GM18507 (cell line): ENCODE measurements around the gene RHOBTB3.

Experiments used
- DNase-seq: peaks from one replicate; pipeline ENCODE4 v3.0.0; 2011; ENCODE audit warnings: low read depth; ENCODE audit not compliant: insufficient read length; ENCODE audit errors: extremely low spot score
- FAIRE-seq: peaks from 2 replicates; lab custom pipeline; 2011; peaks lifted over from hg19 to GRCh38; lab: Jason Lieb, UNC

RHOBTB3 gene

DNA sequence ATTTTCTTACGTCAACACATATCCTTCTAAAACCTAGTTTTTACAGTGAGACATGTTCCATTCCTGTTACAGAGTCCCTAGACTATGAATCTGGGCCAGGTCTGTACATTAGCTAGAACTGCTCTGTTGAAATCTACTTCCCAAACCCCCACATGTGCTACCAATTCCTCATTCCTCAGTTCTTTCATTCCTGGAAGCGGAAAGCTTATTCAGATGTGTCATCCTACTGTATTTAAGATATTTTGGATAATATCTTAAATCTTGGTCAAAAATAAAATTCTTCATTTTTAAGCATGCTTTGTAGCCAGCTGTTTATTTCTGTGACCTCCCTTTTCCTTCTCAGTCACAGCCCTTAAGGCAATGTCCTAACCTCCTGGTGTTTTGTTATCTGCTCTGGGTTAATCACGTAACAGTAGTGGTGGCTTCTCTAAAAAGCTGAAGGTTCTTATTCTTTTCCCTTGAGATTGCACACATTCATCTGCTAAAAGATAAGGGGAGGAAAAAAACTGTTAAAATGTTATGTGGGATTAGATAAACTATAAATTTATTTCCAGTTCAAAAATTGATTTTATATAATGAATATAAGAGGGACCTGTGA lies 55.8 kb downstream of the RHOBTB3 start:
- FAIRE-seq (no peak), DNase-seq (no peak)

DNA sequence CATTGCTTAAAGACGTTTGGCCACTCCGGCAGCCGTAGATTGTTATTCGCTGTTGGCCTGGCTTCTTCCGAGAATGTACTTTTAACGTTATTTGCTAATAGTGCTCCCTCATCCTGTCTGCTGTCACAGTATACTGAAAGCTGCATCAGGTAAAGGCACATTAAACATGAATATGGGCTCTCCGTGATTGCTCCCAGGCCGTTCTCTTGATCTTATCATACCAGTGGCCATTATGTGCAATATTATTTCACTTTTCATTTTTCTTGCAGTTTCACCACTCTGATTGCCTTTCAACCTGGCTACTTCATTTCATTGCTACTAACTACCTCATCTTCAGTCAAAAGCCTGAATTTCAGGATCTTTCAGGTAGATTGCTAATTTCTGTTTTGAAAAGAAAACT lies 57.4 kb downstream of the RHOBTB3 start:
- DNase-seq: no peak
- no peak for FAIRE-seq

DNA sequence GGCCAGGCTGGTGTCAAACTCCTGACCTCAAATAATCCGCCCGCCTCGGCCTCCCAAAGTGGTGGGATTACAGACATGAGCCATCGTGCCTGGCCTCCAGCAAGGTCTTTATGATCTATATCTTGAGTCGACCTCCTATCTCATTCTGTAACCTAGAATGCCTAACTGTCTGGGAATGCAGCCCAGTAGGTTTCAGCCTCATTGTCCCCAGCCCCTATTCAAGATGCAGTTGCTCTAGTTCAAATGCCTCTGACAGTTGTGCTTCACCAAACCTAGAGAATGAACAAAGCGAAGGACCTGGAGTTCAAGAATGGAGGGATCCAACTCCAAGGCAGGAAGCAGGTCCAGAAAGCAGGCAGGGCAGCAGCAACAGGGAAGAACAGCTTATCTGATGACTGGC lies 60.6 kb downstream of the RHOBTB3 start:
- FAIRE-seq (no peak), DNase-seq (no peak)

DNA sequence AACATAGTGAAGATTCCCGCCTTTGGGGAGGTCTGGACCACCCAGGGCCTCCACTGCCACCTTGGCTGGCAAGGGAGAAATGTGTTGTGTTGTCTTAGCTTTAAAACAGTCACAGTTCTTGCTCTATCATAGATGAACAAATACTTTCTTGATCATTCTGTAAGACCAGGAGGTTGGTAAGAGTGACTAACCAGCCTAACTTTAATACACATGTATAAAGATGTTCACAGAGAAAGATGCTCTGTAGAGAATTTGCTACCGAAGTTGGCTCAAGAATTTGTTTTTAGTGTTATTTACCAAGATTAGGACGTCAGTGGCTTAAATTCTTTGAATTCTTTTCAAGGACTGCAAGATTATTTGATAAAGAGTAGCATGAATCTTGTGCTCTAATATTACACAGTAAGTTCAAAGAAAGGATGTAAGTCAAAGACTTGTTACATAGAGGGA lies 63.0 kb downstream of the RHOBTB3 start:
- FAIRE-seq: no peak
- DNase-seq: no peak

DNA sequence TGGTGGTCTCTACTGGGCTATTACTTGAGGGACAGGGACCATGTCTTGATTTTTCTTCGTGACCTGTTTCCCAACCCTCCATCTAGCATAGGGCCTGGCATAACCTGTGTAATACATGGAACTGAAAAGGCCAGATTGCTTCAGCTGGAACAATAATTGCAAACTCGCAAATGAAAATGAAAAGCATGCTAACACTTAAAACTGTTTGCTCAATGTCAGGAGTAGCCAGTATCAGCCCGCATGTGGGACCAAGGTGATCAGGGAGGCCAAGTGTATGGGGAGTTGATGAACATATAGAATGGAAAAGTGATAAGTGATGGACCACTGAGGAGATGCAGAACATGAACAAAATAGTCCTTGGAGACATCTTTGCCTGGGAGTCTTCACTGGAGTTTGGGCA lies 66.2 kb downstream of the RHOBTB3 start:
- DNase-seq: no peak
- no peak for FAIRE-seq

DNA sequence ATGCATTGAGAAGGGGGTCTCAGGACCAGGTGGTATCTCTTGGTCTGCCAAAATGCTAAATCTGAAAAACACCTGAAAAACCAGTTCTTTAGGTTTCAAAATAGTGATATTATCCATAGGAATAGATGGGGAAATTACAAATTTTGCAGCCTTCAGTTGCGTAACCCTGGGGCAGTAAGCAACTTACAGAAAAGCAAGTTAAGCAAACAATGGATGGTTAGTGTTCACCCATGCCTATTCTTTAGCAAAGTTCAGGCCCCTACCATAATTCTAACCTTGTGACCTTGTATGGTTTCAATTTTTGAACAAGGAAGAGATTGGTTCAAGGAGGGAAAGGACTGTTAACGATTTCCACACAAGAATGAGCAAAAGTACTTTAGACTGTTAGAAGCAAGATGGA lies 66.9 kb downstream of the RHOBTB3 start:
- FAIRE-seq: no peak

DNA sequence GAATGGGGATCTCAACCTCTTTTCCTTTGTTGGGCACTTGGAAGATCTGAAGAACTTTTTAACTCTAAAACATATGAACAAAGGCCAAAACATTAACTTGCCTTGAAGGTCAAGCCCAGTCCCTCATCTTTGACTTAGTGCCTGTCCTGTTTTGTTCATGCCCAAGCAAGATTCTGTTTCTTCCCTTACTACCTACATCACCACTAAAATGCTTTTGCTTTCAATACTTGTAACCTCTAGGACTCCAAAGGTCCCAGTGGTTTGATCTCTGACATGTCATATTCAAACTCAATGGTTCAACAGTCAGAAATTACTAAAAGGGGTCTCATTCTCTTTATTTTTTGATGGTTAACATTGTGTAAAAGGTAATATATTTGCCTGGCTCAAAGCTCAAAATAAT lies 67.4 kb downstream of the RHOBTB3 start:
- DNase-seq (no peak), FAIRE-seq (peak; percentile 26)

More for the DNA sequence above, 66.9 kb downstream of the RHOBTB3 start:
- no peak for DNase-seq

DNA sequence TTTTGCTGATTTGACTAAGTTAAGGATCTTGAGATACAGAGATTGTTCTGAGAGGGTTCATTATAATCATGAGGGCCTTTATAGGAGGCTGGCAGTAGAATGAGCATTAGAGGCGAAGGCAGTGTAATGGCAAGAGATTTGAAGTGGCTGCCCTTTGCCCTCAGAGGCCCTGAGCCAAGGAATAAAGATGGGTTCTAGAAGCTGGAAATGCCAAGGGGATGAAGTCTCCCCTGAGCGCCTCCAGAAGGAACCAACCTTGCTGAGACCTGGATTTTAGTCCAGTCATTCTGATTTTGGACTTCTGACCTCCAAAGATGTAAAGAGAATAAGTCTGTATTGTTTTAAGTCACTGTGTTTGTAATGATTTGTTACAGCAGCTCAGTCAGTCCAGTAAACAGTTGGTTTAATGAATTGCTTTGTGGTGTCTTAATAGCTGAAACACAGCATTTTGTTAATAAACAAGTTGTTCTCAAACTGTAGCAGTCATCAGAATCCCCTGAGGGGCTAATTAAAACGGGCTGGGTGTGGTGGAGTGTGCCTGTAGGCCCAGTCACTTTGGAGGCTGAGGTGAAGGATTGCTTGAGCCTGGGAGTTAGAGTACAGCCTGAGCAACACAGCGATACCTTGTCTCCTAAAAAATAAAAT lies 68.2 kb downstream of the RHOBTB3 start:
- DNase-seq (no peak), FAIRE-seq (no peak)

DNA sequence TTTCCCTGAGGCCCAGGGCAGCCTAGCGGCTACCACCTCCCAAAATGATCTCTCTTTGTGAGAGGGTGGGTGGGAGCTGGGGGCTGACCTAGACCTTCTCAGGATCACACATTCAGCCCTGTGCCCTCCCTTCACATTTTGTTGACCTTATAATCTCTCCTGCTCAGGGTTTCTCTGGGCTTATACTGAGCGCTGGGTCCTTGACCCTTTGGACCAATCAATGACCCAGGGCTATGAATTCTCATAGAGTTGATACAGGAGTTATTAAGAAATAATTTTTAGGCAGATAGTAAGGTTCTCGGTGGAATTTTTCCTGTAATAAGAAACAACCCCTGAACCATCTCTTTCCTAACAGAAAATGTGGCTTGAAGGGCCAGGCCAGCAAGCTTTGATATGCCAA lies 69.4 kb downstream of the RHOBTB3 start:
- DNase-seq: no peak
- FAIRE-seq: no peak

DNA sequence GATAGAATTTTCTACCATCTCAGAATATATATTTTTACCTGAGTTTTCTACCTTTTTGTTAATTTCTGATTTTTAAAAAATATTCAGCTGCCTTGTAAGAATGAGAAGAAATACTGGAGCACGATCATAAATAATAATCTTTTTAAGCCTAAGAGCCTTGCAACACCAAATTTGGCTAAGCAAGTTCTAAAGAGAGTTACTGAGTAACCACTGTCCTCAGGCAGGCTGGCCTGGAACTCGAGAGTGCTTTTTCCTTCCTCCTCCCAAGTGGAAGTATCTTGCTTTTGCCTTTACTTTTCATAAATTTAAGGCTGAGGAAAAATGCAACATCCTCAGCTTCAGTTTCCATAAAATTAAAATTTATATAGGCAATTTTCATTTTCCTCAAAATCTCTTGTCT lies 70.4 kb downstream of the RHOBTB3 start:
- DNase-seq: no peak
- no peak for FAIRE-seq

DNA sequence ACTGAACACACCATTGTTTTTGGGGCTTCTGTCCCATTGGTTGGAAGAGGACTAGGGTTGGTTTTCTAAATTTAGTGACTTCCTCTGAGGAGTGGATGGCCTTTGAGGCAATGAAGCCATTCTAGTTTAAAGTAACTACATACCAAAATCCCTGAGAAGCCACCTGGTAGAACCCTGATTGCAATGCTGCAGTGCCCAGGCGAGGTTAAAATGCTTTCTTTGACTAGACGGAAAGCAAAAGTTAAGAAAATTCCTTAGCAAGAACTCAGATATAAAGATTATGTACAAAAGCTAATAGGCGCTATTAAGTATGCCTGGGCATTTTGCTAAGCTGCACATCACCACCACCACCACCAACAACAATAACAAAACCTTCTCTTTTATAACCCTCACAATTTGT lies 70.8 kb downstream of the RHOBTB3 start:
- no peak for FAIRE-seq

DNA sequence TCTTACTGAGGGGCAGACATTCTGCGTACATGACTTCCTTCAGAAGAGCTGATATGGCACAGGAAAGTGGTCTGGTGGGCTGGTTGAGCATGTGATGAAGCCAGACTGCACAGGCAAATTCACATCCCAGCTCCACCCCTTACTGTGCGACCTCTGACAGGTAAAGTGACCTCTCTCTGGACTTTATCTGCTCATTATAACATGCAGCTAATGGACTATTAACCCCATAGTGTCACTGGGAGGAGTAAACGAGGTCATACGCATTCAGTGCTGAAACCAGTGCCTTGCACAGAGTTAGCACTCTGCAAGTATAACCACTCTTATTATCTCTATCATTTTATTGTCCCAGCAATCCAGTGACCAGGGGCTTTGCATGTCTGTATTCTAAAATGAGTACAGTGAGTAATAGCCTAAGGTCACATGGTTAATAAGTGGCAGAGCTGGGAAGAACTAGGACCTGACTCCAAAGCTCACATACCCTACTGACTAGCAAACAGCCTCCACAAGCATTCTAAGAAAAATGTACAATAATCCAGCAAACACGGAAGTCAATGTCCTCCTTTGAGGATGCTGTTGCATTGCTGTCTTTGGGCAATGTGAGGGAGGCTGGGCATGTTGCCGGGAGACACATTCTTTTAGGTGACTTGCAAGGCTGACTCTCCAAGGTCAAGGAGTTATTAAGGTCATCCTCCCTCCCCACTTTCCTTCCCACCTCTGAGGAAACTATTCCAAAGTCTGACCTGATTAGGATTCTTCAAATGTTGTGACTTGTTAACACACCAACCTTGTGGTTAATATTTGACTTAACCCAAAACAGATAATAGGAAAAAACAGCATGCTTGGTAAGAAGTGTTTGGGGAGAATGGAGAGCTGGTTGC lies 72.4 kb downstream of the RHOBTB3 start:
- FAIRE-seq: no peak
- no peak for DNase-seq

More for the DNA sequence above, 70.8 kb downstream of the RHOBTB3 start:
- no peak for DNase-seq

DNA sequence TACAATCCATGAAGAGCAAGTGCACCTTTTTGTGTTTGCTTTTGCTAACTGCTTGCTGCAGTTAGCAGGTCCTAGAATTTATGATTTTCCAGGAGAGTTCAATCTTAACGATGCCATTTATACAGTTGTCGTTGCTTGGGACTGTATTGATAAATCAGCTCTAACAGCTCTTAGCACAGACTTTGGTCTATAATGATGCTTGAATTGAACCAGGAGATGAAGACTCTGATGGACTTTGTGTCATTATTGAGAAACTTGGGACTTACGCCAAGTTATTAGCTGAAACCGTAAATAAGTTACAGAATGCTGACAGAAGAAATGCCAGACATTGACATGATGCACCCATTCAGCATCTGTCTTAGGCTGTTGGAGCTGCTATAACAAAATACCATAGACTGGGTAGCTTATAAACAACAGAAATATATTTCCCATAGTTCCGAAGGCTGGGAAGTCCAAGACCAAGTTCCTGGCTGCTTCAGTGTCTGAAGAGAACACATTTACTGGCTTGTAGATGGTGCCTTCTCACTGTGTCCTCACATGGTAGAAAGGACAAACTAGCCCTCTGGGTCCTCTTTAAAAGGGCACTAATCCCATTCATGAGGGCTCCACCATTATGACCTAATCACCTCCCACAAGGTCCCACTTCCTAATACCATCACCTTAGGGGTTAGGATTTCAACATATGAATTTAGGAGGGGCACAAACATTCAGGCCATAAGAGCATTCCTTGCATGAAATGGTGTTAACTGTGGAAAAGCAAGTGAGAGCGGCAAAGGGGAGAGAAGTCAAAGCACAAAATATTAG lies 73.8 kb downstream of the RHOBTB3 start:
- DNase-seq: no peak
- FAIRE-seq: no peak

DNA sequence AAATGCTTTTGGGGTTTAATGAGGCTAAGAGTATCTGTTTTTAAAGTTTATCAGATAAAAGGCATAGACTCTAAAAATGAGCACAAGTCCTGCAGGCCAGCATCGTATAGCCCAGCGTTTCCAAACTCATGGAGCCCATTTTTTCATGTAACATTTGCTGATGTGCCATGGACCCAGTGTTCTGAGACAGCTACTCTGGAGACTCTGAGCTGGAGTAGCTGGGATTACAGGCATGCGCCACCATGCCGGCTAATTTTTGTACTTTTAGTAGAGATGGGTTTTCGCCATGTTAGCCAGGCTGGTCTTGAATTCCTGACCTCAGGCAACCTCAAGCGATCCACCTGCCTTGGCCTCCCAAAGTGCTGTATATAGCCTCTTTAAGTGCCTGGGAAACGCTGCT lies 75.6 kb downstream of the RHOBTB3 start:
- FAIRE-seq (no peak), DNase-seq (no peak)

DNA sequence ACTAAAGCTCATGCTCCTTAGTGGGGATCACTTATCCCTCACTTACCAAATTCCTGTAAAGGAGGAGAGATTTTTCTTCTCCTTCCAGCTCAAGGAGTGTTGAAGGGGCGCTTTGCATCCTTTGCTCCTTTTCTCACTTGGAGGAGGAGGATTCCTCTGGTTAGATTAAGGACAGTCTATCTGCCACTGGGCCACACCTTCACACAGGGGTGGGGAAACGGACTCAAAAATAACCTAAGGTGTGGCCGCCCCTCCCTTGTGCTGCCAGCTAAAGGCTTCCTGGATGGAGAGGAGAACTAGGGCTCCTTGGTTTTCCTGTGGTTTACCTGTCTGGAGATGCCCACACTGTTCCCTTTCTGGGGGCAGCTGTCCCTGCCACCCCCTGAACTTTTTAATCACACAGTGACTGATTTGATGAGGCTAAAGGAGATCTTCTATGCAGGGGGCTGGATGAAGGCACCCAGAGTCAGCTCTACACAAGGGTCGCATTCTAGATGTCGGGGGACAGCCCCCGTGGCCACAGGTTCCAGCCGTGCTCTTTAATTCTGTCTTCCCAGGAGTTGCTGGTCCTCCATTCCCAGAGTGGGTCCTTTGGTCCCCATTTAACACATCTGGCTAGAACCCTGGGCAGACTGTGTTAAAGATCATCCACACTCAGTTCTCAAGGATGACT lies 77.0 kb downstream of the RHOBTB3 start:
- DNase-seq (no peak), FAIRE-seq (peak; percentile 50)

DNA sequence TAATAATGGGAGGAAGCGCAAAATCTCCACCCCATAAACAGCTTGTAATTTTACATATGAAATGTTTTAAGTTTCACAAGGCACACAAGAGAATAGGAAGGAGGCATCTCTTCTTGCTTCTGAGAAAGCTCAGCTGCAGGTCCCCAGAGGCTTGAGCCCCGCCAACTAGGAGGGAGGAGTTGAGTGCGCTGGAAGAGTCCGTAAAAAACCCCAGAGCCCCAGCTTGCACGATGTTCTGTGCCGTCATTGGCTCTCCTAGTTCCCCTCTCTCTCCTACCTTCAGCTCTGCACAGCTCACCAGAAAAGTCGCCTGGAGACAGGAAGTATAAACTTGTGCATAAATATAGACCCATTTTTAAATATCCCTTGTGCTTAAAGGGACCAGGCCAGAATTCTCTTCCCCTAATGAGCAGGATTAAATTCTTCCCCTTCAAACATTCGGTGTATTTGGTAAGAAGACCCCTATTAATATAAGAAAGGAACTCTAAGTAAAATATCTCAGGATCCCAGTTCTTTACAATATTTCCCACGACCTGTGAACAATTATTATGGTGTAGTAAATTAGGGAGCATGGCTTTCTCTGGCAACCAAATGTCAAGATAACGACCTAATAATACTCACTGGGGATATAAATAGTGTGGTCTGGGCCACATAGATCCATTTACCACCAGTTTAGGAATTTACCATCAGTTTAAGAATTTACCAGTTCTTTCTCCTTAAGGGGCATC lies 77.7 kb downstream of the RHOBTB3 start:
- peak; percentile 99 for FAIRE-seq
- DNase-seq: peak; percentile 77

DNA sequence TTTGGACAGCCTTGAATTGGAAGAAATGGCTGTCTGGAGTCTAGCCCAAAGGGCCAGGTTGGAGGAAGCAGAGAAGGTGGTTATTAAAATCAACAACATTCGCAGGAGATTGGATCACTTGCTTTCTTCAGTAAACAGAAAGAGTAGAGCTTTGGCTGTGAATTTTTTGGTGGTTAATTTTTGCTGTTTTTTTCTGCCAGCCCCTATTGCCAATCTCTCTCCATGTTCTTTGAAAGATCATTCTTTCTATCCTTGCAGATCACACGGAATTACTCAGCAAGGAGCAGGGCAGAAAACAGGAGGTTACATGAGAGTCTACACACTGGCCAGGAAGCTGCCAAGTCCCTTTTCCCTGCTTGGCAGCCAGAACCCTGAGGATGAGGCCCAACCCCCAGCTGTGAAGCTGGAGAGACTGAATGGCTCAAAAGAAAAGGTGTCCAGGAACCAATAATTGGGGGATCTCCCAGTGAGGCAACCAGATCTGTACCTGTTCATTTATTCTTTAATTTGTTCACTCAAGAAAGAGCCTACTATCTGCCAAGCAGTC lies 78.4 kb downstream of the RHOBTB3 start:
- DNase-seq (no peak), FAIRE-seq (no peak)

DNA sequence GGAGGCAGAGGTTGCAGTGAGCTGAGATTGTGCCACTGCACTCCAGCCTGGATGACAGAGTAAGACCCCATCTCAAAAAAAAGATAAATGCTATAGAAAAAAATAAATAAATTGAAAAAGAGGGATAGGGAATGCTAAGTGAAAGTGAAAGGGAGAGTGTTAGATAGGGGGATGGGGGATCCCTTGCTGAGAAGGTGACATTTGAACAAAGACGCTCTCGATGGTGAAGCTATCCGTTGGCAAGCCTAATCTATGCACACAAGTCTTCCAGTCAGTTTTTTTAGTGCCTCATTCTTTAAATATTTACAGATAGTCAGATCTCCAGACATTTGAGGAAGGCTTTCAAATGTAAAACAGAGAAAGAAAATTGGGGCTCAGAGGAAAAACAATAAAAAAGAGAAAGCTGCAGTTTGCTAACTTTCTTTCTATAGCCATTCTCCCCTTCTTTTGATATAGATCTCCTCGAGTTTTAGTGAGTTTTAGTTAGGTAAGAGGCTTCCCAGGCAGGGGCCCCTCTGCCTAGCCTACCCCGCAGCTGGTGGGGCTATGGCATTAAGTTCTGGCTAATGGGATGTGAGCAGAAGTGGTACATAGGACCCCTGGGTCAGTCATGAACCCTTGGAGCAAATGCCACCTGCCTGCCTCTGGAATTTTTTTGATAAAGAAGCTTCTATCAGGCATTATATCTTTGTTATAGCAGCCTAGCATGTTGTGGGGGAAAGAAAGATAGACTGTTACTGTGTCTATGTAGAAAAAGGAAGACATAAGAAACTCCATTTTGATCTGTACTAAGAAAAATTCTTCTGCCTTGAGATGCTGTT lies 79.4 kb downstream of the RHOBTB3 start:
- no peak for DNase-seq
- FAIRE-seq: no peak
